SH-SY5Y (cell line): ENCODE data around the gene PRDX5.

Source experiments
- GATA2 ChIP-seq: IDR thresholded peaks from 2 replicates; pipeline ENCODE4 v1.6.1; 2011; ENCODE audit warnings: mild to moderate bottlenecking, low read depth, low read length
- GATA3 ChIP-seq: IDR thresholded peaks from 2 replicates; pipeline ENCODE4 v1.6.1; 2011; ENCODE audit warnings: low read depth, mild to moderate bottlenecking, low read length, moderate library complexity

DNA sequence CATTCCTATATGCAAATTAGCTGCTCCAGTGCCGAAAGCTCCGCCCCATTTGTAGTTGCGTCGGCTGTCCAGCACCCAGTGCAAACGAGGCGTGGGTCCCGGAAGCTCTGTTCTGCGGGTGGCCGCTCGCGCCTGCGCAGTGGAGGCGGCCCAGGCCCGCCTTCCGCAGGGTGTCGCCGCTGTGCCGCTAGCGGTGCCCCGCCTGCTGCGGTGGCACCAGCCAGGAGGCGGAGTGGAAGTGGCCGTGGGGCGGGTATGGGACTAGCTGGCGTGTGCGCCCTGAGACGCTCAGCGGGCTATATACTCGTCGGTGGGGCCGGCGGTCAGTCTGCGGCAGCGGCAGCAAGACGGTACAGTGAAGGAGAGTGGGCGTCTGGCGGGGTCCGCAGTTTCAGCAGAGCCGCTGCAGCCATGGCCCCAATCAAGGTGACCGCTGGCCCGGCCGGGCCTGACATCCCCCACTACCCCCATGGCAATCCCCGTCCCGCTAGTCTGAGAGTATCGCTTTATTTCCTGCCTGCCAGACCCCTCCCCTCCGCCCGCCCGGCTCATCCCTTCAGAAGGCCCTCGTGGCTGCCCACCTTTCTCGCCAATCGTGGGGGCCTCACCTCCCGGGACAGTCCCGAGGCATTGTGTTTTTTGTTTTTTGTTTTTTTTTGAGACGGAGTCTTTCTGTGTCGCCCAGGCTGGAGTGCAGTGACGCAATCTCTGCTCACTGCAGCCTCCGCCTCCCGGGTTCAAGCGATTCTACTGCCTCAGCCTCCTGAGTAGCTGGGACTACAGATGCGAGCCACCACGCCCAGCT is at the start of gene PRDX5:
- TF ChIP-seq GATA3 (no peak), GATA2 (no peak)
